Erythroblast (primary cell): ENCODE data around the gene S100A1.

Experiments used
- GATA1 ChIP-seq: IDR thresholded peaks from 2 replicates; pipeline ENCODE4 v1.6.1; 2011; ENCODE audit warnings: low read depth, mild to moderate bottlenecking, control low read depth, low read length, moderate library complexity
- POLR2A ChIP-seq: IDR thresholded peaks from 2 replicates; pipeline ENCODE4 v1.6.1; 2011; ENCODE audit warnings: mild to moderate bottlenecking, low read length

DNA sequence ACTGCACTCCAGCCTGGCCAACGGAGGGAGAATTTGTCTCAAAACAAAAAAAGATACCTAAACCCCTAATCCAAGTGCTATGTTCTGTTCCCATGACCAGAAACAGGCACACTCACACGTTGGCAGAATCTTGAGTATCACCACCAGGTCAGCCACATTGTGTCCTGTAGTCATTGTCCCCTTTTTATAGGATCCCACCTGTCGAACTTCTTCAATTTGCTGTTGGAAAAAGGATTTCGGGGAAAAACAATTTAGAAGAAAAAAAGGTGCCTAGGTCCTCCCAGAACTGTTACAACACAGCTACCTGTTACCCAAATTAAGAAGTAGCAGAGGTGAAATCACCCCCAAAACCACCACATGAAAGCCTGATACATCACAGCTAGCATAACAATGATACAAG lies 39.2 kb downstream of the S100A1 start:
- TF ChIP-seq POLR2A, result no peak
- no peak for TF ChIP-seq GATA1
